Adipocyte (in vitro differentiated cells): Measurements from ENCODE around the gene JMJD7.

Experiments
- DNase-seq: peaks from one replicate; pipeline ENCODE4 v3.0.0-alpha.2; 2015; ENCODE audit warnings: low read depth
- H3K27me3 ChIP-seq: replicated peaks from 2 replicates; pipeline ENCODE4 v1.7.0; 2013; ENCODE audit warnings: mild to moderate bottlenecking, low read length, moderate library complexity; ENCODE audit not compliant: control insufficient read depth, insufficient read depth
- H3K36me3 ChIP-seq: 2 replicates; pipeline ENCODE4 v1.7.0; 2013; ENCODE audit warnings: low read length, mild to moderate bottlenecking, moderate library complexity; ENCODE audit not compliant: control insufficient read depth, insufficient read depth, severe bottlenecking
- H3K4me1 ChIP-seq: 2 replicates; pipeline ENCODE4 v1.7.0; 2013; ENCODE audit warnings: mild to moderate bottlenecking, low read length, moderate library complexity; ENCODE audit not compliant: control insufficient read depth, insufficient read depth
- H3K4me3 ChIP-seq: 2 replicates; pipeline ENCODE4 v1.7.0; 2013; ENCODE audit warnings: mild to moderate bottlenecking, low read length, moderate library complexity
- H3K9ac ChIP-seq: 2 replicates; pipeline ENCODE4 v1.7.0; 2013; ENCODE audit warnings: mild to moderate bottlenecking, low read length, moderate library complexity
- H3K9me3 ChIP-seq: 2 replicates; pipeline ENCODE4 v1.7.0; 2013; ENCODE audit warnings: mild to moderate bottlenecking, low read length, moderate library complexity; ENCODE audit not compliant: control insufficient read depth

JMJD7 gene

GRCh38 chr15:41881920-41882688 lies 54.2 kb downstream of the JMJD7 start:
- Histone ChIP-seq H3K27me3 (peaks cover 25% of the 10 kb centered on the region), H3K4me1 (no peaks in the 10 kb centered on the region), H3K9me3 (no peaks in the 10 kb centered on the region), H3K36me3 (no peaks in the 10 kb centered on the region), H3K4me3 (no peak overlapping the region), H3K9ac (no peak overlapping the region)
- no peak for DNase-seq

GRCh38 chr15:41882689-41883483 lies 55.0 kb downstream of the JMJD7 start:
- no peak for DNase-seq
- Histone ChIP-seq H3K9me3 (no peaks in the 10 kb centered on the region), H3K4me3 (no peak overlapping the region), H3K36me3 (no peaks in the 10 kb centered on the region), H3K27me3 (peaks cover 25% of the 10 kb centered on the region), H3K9ac (no peak overlapping the region), H3K4me1 (no peaks in the 10 kb centered on the region)

GRCh38 chr15:41883484-41883825 lies 55.6 kb downstream of the JMJD7 start:
- no peak for DNase-seq
- H3K27me3 ChIP-seq, result peaks cover 25% of the 10 kb centered on the region
- no peaks in the 10 kb centered on the region for H3K36me3 ChIP-seq
- H3K9me3 ChIP-seq, result no peaks in the 10 kb centered on the region
- H3K4me1 ChIP-seq, result no peaks in the 10 kb centered on the region
- H3K9ac ChIP-seq, result no peak overlapping the region
- H3K4me3 ChIP-seq, result no peak overlapping the region

GRCh38 chr15:41884458-41884857 lies 56.6 kb downstream of the JMJD7 start:
- Histone ChIP-seq H3K4me3 (no peak overlapping the region), H3K9ac (no peak overlapping the region), H3K4me1 (no peaks in the 10 kb centered on the region), H3K27me3 (peaks cover 19% of the 10 kb centered on the region), H3K9me3 (no peaks in the 10 kb centered on the region), H3K36me3 (no peaks in the 10 kb centered on the region)
- no peak for DNase-seq

- DNase-seq, result no peak
- Histone ChIP-seq H3K9ac (no peak overlapping the region), H3K36me3 (no peaks in the 10 kb centered on the region)
These were observed 57.4 kb downstream of the JMJD7 start for GRCh38 chr15:41885321-41885720.

GRCh38 chr15:41885841-41886240 lies 57.9 kb downstream of the JMJD7 start:
- Histone ChIP-seq H3K4me3 (no peak overlapping the region), H3K27me3 (peaks cover 12% of the 10 kb centered on the region), H3K36me3 (no peaks in the 10 kb centered on the region), H3K4me1 (no peaks in the 10 kb centered on the region), H3K9me3 (no peaks in the 10 kb centered on the region), H3K9ac (no peak overlapping the region)
- no peak for DNase-seq

More at GRCh38 chr15:41885321-41885720, 57.4 kb downstream of the JMJD7 start:
- Histone ChIP-seq H3K9me3 (no peaks in the 10 kb centered on the region), H3K27me3 (peaks cover 13% of the 10 kb centered on the region), H3K4me1 (no peaks in the 10 kb centered on the region), H3K4me3 (no peak overlapping the region)

GRCh38 chr15:41886741-41887140 lies 58.8 kb downstream of the JMJD7 start:
- no peak for DNase-seq
- Histone ChIP-seq H3K4me3 (no peak overlapping the region), H3K9ac (no peak overlapping the region), H3K27me3 (peaks cover 8% of the 10 kb centered on the region), H3K9me3 (no peaks in the 10 kb centered on the region), H3K36me3 (no peaks in the 10 kb centered on the region), H3K4me1 (no peaks in the 10 kb centered on the region)

- Histone ChIP-seq H3K4me3 (no peak overlapping the region), H3K9ac (no peak overlapping the region), H3K4me1 (no peaks in the 10 kb centered on the region), H3K9me3 (no peaks in the 10 kb centered on the region), H3K27me3 (peaks cover 8% of the 10 kb centered on the region), H3K36me3 (no peaks in the 10 kb centered on the region)
- DNase-seq, result no peak
These were observed 59.3 kb downstream of the JMJD7 start for GRCh38 chr15:41887161-41887560.
